T-helper 1 cell treated with Interleukin-12 subunit alpha and Interleukin-12 subunit beta and Interleukin-4 antibody, amounts not matched to agents 30 μg/mL and 1 μg/mL, for 36 hours (primary cell): ENCODE measurements around the gene MCUB.

Source experiments
- H3K27ac Mint-ChIP-seq: one replicate; pipeline ENCODE4 v1.8.0; 2021; ENCODE audit warnings: mild to moderate bottlenecking, mixed read lengths
- H3K27me3 Mint-ChIP-seq: one replicate; pipeline ENCODE4 v1.8.0; 2021; ENCODE audit warnings: low read depth, mixed read lengths
- H3K36me3 Mint-ChIP-seq: one replicate; pipeline ENCODE4 v1.8.0; 2021; ENCODE audit warnings: low read depth, mixed read lengths
- H3K4me1 Mint-ChIP-seq: one replicate; pipeline ENCODE4 v1.8.0; 2021; ENCODE audit warnings: low read depth, mixed read lengths
- H3K4me3 Mint-ChIP-seq: one replicate; pipeline ENCODE4 v1.8.0; 2021; ENCODE audit warnings: mild to moderate bottlenecking, moderate library complexity, mixed read lengths
- H3K9me3 Mint-ChIP-seq: one replicate; pipeline ENCODE4 v1.8.0; 2021; ENCODE audit warnings: mixed read lengths

Gene MCUB

DNA sequence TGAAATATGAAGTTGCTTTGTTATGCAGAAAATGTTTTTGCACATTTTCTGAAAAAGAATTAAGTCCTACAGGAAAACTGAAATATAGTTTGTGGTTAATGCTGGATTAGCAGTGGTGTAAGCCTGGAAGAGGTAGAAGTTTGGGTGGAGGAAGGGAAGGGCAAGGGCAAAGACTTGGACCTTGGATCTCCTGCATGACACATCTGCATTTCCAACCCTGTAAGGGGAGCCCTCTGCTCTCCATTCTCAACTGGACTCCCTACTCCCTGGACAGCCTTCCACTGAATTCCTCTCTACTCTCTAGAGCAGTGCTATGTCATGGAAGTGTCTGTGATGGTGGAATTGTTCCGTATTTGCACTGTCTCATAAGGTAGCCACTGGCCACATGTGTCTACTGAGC lies 138.6 kb downstream of the MCUB start:
- Mint-ChIP-seq H3K4me1 (peaks cover 31% of the 10 kb centered on the region), H3K9me3 (no peaks in the 10 kb centered on the region), H3K27me3 (no peaks in the 10 kb centered on the region), H3K27ac (peak overlapping the region; percentile 24), H3K36me3 (peaks cover 38% of the 10 kb centered on the region), H3K4me3 (no peak overlapping the region)

DNA sequence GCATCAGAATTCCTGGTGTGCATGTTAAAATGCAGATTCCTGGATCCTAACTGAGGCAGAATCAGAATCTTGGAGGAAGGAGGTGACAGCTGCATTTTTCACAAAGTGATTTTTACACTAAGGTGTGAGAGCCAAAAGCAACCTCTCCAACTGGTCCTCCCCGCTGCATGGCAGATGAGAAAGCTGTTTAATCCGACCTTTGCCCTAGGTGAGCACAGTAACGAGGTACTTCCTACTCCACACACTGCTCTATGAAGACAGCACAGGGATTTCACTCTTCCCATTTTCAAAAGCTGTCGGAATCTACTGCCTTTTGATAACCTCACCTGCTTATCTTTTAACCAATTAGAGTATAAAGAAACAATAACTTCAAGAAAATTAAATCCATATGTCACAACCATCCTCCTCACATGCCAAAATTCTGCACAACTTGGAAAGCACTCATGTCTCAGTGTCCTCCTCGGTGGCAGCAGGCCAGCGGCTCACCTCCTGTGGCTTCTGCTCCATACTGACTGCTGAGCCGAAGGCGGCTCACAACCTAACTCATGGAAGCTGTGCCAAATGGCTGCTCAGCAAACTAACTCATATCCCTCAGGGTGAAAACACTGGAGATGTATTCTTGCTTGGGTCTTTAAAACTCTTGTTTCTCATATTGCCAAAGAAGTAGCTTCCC lies 139.6 kb downstream of the MCUB start:
- Mint-ChIP-seq H3K4me3 (no peak overlapping the region), H3K27me3 (no peaks in the 10 kb centered on the region), H3K4me1 (peaks cover 37% of the 10 kb centered on the region), H3K9me3 (no peaks in the 10 kb centered on the region), H3K27ac (no peak overlapping the region), H3K36me3 (peaks cover 31% of the 10 kb centered on the region)

DNA sequence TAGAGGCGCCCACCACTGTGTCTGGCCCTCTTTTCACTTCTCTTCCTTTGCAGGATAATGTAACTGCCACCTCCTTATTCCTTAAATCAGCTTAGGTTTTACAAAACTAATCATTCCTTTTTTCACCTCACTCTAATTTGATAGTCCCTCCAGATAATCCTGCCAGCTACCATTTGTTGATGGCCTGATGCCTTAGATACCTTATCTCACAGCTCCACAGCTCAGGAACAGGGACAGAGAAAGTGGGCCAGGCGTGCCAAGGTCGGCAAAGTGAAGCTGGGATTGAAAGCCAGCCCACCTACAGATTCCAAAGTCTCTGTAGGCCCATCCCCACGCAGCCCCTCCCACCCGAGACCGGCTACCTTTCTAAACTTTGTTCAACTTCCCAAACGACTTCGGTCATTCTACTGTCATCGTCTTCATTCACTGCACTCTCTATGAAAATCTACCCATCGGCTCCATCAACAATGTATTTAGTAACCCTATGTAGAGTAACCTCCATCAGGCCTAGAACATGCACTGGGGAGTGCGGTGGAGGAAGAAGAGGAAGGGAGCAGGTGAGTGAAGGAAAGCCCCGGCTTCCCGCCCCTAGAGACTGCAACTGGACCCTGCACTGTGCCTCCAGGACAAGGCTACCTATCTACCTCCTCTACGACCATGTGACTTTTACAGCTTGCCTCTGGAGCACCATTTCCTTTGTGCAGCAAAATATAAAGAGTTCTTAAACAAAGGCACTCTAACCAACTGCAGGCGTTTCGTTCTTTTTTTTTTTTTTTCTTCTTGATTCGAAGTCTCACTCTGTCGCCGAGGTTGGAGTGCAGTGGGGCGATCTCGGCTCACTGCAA lies 141.7 kb downstream of the MCUB start:
- peak overlapping the region; percentile 92 for H3K4me3 Mint-ChIP-seq
- H3K36me3 Mint-ChIP-seq = peaks cover 26% of the 10 kb centered on the region
- H3K27ac Mint-ChIP-seq = peak overlapping the region; percentile 93
- no peaks in the 10 kb centered on the region for H3K9me3 Mint-ChIP-seq
- peaks cover 40% of the 10 kb centered on the region for H3K4me1 Mint-ChIP-seq
- H3K27me3 Mint-ChIP-seq = no peaks in the 10 kb centered on the region

DNA sequence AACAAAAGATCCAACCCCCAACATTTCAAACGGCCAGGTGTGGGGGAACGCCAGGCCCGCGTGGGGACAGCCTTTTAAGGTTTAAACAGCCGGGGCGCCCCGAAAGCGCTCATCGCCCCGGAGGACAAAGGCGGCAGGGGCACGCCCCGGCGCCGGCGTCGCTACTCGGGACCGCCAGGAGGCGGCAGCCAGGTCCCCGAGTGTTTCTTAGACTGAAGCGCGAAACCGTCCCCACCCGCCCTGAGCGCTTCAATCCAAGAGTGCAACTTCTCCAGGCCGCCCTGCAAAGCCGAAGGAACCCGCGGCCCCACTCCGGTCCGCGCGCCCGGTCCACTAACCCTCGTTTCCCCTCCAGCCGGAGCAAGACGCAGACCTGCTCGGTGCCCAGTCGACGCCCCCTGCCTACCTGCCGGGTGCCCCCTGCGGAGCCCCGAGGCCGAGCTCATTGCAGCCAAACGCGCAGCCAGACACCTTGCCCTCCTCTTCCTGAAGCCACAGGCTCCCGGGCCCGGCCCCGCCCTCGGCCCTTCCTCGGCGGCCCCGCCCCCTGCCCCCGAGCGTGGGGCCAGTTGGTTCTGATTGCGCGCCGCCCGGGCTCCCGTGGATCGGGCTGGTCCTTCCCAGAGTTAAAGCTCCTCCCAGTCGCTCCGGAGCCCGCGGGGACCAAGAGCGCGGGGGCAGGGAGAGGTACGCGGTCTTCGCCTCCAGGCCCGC lies 143.1 kb downstream of the MCUB start, which contains the start of gene CASP6:
Gene CASP6, minus strand, starts transcription at position 496 of the 714 bp plus-strand sequence. Its CDS starts 50 bp downstream, at position 446.
- H3K9me3 Mint-ChIP-seq = no peaks in the 10 kb centered on the region
- peaks cover 20% of the 10 kb centered on the region for H3K36me3 Mint-ChIP-seq
- H3K27ac Mint-ChIP-seq = peak within 1 kb of the TSS; percentile 93
- H3K4me1 Mint-ChIP-seq = peaks cover 36% of the 10 kb centered on the region
- H3K27me3 Mint-ChIP-seq = no peaks in the 10 kb centered on the region
- peak within 1 kb of the TSS; percentile 92 for H3K4me3 Mint-ChIP-seq

DNA sequence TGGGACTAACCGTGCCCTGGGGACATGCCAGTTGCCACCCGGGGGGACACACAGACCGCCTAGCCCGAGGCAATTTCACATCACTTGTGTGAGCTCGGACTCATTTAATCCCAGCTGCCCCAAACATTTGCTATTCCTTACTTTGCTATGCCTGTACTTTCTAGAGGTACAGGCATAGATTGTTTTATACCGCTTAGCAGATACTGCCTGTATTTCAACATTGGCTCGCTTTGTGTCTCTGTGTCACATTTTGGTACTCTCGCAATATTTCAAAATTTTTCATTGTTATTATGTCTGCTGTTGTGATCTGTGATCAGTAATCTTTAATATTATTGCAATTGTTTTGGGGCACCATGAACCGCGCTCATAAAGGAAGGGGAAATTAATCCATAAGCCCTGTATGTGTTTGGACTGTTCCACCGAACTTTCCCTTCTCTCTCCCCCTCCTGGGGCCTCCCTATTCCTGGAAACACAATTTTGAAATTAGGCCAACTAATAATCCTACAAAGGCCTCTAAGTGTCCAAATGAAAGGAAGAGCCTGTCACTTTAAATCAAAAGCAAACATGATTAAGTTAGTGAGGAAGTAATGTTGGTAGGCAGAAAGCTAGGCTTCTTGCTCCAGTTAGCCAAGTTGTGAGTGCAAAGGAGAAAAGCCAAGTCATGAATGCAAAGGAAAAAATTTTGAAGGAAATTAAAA lies 143.8 kb downstream of the MCUB start:
- Mint-ChIP-seq H3K27ac (peak overlapping the region; percentile 77), H3K4me1 (peaks cover 30% of the 10 kb centered on the region), H3K4me3 (peak overlapping the region; percentile 92), H3K36me3 (peaks cover 18% of the 10 kb centered on the region), H3K27me3 (no peaks in the 10 kb centered on the region), H3K9me3 (no peaks in the 10 kb centered on the region)

DNA sequence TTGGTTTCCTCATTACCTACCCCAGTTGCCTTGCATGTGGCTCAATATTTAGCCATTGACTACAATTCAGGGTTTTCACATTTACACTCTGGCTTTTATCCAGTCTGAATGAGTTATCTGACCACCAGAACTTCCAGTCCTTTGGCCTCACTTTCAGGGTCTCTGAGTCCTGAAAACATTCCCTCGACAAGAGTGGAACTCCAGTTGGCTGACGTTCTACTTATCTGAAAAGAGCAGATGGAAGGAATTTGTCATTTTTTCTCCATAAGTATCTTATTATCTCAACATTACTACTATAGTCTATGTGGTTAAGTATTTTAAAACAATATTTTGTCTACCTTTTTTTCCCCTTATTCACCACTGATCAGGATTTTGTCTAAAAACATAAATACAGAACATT lies 148.4 kb downstream of the MCUB start:
- Mint-ChIP-seq H3K36me3 (peaks cover 9% of the 10 kb centered on the region), H3K27me3 (no peaks in the 10 kb centered on the region), H3K4me3 (no peak overlapping the region), H3K4me1 (peaks cover 13% of the 10 kb centered on the region), H3K9me3 (no peaks in the 10 kb centered on the region), H3K27ac (no peak overlapping the region)

DNA sequence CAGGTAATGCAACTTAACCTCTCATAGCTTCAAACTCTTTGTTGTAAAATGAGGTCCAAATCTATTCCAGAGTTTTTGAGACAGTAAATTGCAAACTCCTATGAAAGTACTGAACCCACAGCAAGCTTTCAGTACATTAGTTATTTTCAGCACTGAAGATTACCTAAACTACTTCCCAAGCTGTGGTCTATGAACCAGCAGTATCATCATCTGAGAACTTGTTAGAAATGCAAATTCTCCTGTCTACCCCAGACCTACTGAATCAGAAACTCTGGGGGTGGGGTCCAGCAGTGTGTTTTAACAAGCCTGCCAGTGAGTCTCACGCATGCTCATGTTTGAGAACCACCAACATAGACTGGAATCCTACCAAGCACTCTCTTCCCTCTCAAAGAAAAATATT lies 148.9 kb downstream of the MCUB start:
- Mint-ChIP-seq H3K27ac (no peak overlapping the region), H3K4me3 (no peak overlapping the region)

DNA sequence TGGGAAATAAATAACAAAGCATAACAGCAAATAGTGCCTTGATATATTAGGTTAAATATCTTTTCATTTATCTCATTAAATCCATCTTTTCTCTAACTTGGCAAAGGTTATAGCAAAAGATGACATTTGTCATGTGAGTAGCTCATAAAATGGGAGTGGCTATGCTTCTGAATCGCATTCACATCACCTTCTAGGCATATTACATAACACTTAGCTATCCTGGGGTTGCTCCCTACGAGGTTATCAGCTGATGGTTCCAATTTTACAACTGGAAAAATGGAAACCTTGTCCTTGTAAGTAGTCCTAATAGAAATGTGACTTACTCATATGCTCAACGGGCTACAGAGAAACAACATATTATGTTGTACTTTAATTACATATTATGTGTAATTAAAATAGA lies 153.5 kb downstream of the MCUB start:
- H3K27me3 Mint-ChIP-seq = no peaks in the 10 kb centered on the region
- H3K4me1 Mint-ChIP-seq = no peaks in the 10 kb centered on the region
- H3K36me3 Mint-ChIP-seq = peaks cover 16% of the 10 kb centered on the region
- no peak overlapping the region for H3K27ac Mint-ChIP-seq
- no peak overlapping the region for H3K4me3 Mint-ChIP-seq
- no peaks in the 10 kb centered on the region for H3K9me3 Mint-ChIP-seq

More for the DNA sequence above, 148.9 kb downstream of the MCUB start:
- H3K27me3 Mint-ChIP-seq = no peaks in the 10 kb centered on the region
- H3K4me1 Mint-ChIP-seq = peaks cover 7% of the 10 kb centered on the region
- peaks cover 9% of the 10 kb centered on the region for H3K36me3 Mint-ChIP-seq
- no peaks in the 10 kb centered on the region for H3K9me3 Mint-ChIP-seq

DNA sequence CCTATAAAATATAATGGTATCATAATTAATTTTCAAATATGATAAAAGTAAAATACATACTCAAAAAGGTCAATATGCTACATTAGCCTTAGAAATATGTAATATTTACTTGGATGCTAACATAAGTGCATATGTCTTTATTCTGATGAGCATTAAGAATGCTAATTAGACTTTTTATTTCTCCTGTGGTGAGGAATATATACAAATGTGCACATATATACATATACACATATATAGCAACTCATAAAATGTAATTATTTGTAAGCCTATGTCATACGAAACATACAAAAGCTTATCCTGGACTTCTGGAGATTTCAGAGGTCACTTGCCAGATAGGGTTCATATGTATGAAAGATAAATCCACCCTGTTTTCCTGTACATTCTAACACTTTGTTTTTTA lies 158.7 kb downstream of the MCUB start:
- Mint-ChIP-seq H3K9me3 (no peaks in the 10 kb centered on the region), H3K4me3 (no peak overlapping the region), H3K27me3 (no peaks in the 10 kb centered on the region), H3K27ac (no peak overlapping the region), H3K36me3 (peaks cover 21% of the 10 kb centered on the region), H3K4me1 (no peaks in the 10 kb centered on the region)

DNA sequence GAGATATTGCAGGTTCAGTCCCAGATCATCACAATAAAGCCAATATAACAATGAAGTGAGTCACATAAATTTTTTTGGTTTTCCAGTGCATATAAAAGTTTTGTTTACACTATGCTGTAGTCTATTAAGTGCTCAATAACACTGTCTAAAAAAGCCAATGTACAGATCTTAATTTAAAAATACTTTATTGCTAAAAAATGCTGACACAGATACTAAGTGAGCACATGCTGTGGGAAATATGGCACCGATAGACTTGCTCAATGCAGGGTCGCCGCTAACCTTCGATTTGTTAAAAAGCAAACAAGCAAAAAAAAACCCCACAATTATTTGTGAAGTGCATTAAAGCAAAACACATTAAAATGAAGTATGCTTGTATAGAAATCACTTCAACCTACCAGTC lies 159.6 kb downstream of the MCUB start:
- Mint-ChIP-seq H3K9me3 (no peaks in the 10 kb centered on the region), H3K27me3 (no peaks in the 10 kb centered on the region), H3K27ac (no peak overlapping the region), H3K4me3 (no peak overlapping the region), H3K4me1 (no peaks in the 10 kb centered on the region), H3K36me3 (peaks cover 18% of the 10 kb centered on the region)

DNA sequence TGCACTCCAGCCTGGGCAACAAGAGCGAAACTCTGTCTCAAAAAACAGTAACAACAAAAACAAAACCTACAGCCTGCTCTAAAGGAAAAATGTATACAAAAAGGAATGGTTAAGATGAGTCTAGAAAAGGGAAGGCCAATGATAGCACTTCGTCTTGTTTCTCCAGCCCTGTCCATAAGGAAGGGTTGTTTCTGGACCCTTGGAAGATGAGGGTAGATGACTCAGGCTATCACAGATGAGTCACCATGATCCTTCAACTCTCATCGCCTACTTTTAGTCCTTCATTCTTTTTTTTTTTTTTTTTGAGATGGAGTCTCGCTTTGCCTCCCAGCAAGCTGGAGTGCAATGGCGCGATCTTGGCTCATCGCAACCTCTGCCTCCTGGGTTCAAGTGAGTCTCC lies 161.0 kb downstream of the MCUB start:
- H3K36me3 Mint-ChIP-seq = peaks cover 18% of the 10 kb centered on the region
- no peak overlapping the region for H3K27ac Mint-ChIP-seq
- no peaks in the 10 kb centered on the region for H3K27me3 Mint-ChIP-seq
- H3K9me3 Mint-ChIP-seq = no peaks in the 10 kb centered on the region
- H3K4me3 Mint-ChIP-seq = no peak overlapping the region
- H3K4me1 Mint-ChIP-seq = no peaks in the 10 kb centered on the region

DNA sequence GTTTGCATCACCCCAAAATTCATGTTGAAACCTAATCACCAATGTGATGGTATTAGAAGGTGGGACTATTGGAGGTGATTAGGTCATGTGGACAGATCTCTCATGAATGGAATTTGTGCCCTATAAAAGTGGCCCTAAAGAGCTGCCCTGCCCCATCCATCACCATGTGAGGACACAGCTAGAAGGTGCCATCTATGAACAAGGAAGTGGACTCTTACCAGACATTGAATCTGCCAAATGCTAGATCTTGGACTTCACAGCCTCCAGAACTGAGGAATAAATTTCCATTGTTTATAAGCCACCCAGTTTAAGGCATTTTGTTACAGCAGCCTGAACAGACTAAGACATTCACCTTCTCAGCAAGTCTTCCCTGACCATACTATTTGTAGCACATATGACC lies 162.3 kb downstream of the MCUB start:
- H3K9me3 Mint-ChIP-seq = no peaks in the 10 kb centered on the region
- no peak overlapping the region for H3K27ac Mint-ChIP-seq
- H3K4me3 Mint-ChIP-seq = no peak overlapping the region
- H3K36me3 Mint-ChIP-seq = peaks cover 11% of the 10 kb centered on the region
- H3K27me3 Mint-ChIP-seq = no peaks in the 10 kb centered on the region
- no peaks in the 10 kb centered on the region for H3K4me1 Mint-ChIP-seq

DNA sequence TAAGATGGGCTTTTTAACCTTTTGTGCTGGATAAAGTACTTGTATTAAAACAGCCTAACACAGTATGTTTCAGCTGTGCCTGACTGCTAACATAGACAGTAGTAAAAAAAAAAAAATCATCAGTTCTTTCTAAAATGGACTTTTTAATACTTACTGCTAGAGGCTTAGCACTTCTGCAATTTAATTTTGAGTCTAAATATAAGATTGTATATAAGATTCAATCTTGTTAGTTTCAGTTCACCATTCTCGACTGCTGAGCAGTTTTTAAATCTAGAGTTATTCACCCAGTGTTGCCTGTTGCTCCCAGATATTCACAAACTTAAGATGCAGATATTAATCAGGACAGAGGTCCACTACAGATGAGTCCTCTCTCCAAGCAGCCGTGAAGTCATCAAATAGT lies 163.1 kb downstream of the MCUB start:
- Mint-ChIP-seq H3K36me3 (peaks cover 12% of the 10 kb centered on the region), H3K4me3 (no peak overlapping the region), H3K27ac (no peak overlapping the region), H3K9me3 (no peaks in the 10 kb centered on the region), H3K4me1 (peaks cover 4% of the 10 kb centered on the region), H3K27me3 (no peaks in the 10 kb centered on the region)

DNA sequence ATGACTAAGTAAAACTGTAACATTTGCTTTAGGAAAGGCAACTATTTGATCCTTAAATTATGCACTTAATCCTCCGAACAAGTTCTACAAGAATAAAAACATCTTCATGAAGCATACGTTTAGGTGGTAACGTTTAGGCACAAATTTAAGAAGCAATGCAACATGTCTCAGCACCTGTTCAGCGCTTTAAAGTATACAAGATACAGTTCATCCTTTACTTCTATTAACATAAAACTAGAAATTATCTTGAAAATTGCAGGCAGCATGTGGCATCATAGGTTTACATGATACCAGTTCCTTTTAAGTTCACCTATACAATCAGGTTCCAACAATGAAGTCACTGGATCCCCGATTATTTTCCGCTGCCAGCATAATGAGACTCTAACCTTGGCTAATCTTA lies 168.3 kb downstream of the MCUB start:
- H3K9me3 Mint-ChIP-seq = no peaks in the 10 kb centered on the region
- no peaks in the 10 kb centered on the region for H3K27me3 Mint-ChIP-seq
- peak overlapping the region; percentile 84 for H3K4me3 Mint-ChIP-seq
- peaks cover 6% of the 10 kb centered on the region for H3K36me3 Mint-ChIP-seq
- peaks cover 18% of the 10 kb centered on the region for H3K4me1 Mint-ChIP-seq
- H3K27ac Mint-ChIP-seq = no peak overlapping the region
